Fibroblast of mammary gland (primary cell): ENCODE measurements around the gene ABR.

Source experiments
- DNase-seq: peaks from one replicate; pipeline ENCODE4 v3.0.0-alpha.2; 2010; ENCODE audit warnings: low read depth
- H3K4me3 ChIP-seq: 2 replicates; pipeline ENCODE4 v1.5.1; 2011; ENCODE audit warnings: low read depth, mild to moderate bottlenecking, low read length, moderate library complexity; ENCODE audit not compliant: control insufficient read depth
- CTCF ChIP-seq: conservative IDR thresholded peaks from 2 replicates; pipeline ENCODE4 v1.5.1; 2011; ENCODE audit warnings: low read depth, low read length, inconsistent platforms; ENCODE audit not compliant: control insufficient read depth, insufficient read depth

The ABR gene

GRCh38 chr17:1083451-1084187, 96.2 kb downstream of the ABR start:
- DNase-seq, result no peak
- H3K4me3 ChIP-seq, result no peak overlapping the region
- no peak for TF ChIP-seq CTCF

DNA sequence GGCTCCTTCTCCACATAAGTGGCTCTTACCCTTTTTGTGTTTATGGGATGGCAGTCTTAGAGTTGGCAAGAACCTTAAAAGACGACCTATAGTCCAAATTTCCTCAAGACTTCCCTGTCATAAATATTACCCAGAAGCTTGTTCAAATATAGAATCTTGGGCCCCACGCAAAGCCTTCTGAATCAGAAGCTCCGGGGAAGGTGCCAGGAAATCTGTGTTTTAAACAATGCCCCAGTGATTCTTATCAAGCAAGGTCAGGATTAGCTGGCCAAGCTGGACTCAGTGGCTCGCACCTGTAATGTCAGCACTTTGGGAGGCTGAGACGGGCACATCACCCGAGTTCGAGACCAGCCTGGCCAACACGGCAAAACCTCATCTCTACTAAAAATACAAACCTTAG, 97.2 kb downstream of the ABR start:
- no peak overlapping the region for H3K4me3 ChIP-seq
- peak; percentile 58 for DNase-seq
- TF ChIP-seq CTCF, result no peak

GRCh38 chr17:1078831-1079561, 100.8 kb downstream of the ABR start:
- no peak overlapping the region for H3K4me3 ChIP-seq
- no peak for DNase-seq
- TF ChIP-seq CTCF, result no peak

GRCh38 chr17:1077986-1078711, 101.6 kb downstream of the ABR start:
- DNase-seq, result no peak
- no peak overlapping the region for H3K4me3 ChIP-seq
- TF ChIP-seq CTCF, result no peak

DNA sequence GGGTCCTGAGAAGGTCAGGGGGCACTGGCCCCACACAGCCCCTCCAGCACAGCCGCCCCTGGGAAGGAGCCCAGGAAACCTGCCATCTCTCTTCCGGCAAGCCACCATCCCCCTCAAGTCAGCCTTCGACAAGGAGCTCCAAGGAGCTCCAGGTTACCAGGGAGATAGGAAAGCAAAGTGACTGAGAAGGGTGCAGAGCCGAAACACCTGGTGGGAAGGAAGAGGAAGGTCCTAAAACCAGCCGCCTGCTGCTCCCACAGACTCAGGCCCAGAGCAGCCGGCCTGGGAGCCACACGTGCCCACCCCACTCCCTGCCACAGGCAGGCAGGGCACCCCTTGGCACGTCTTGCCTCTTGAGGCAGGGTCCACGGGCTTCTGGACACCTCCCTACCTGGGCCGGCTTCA, 102.2 kb downstream of the ABR start:
- TF ChIP-seq CTCF, result no peak
- DNase-seq, result no peak
- H3K4me3 ChIP-seq, result no peak overlapping the region

DNA sequence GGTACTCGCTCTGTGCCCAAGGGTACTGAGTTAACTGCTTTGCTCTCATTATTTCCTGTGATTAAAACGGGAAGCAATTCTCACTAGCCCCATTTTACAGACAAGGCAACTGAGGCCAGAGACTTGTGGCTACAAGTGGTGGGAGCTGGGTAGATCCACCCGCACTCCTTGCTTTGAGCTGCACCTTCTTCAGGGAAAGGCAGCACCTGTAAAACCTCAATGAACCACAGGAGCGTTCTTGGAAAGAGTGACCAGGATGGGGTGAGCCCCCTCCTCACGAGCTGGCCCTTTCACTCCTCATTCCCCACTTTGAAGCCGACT, 102.8 kb downstream of the ABR start:
- TF ChIP-seq CTCF, result no peak
- no peak for DNase-seq

More for the DNA sequence above, 102.8 kb downstream of the ABR start:
- H3K4me3 ChIP-seq, result no peak overlapping the region
